Psoas muscle (tissue), 8 donors: ENCODE data around the gene SNCB. TPM values are rescaled to one million over a fixed set of nuclear protein-coding genes. Genes with fewer than 3 reads are reported as not detected.

Experiments used
- ATAC-seq, 4 donors: fragments of 200-7000 bp; cut with Tn5 transposase; one replicate each; pipeline ENCODE4 v1.9.1; 2020; ENCODE audit warnings: moderate library complexity in 3 of 4, mild to moderate bottlenecking in 2 of 4
- DNase-seq, 2 donors: peaks; one replicate each; pipeline ENCODE4 v3.0.0-alpha.2; 2020
- H3K27ac ChIP-seq: fragments of 200-600 bp; one replicate; pipeline ENCODE4 v1.8.0; 2022
- H3K27me3 ChIP-seq, 3 donors: fragments of 200-600 bp in 1 of 3; one replicate each; pipeline versions ENCODE4 v1.6.1 to v1.8.0; 2013 to 2022; ENCODE audit warnings: low read length in 2 of 3, mild to moderate bottlenecking in 2 of 3, moderate library complexity in 1 of 3; ENCODE audit not compliant: insufficient read depth in 3 of 3
- H3K36me3 ChIP-seq, 2 donors: fragments of 200-600 bp in 1 of 2; one replicate each; pipeline versions ENCODE4 v1.6.1 to v1.8.0; 2013 to 2022; ENCODE audit warnings: low read depth in 1 of 2, mild to moderate bottlenecking in 1 of 2, moderate library complexity in 1 of 2; ENCODE audit not compliant: insufficient read depth in 1 of 2
- H3K4me1 ChIP-seq: fragments of 200-600 bp; one replicate; pipeline ENCODE4 v1.8.0; 2022
- H3K4me3 ChIP-seq: fragments of 200-600 bp; one replicate; pipeline ENCODE4 v1.8.0; 2022; ENCODE audit warnings: mild to moderate bottlenecking
- H3K9me3 ChIP-seq: fragments of 200-600 bp; one replicate; pipeline ENCODE4 v1.8.0; 2022
- WGBS, 3 donors: extraction: QIAGEN DNeasy Blood & Tissue Kit; methylation state at CpG; one replicate each; pipeline versions ENCODE4 v1.1.6 to v1.1.7; 2013; 5-methylcytosine and 5-hydroxymethylcytosine counted together
- intact Hi-C, 2 donors: fragments of 100-400 bp; cut with DNase I; formaldehyde crosslinking; loops; one replicate each; pipeline versions ENCODE4 v1.11.0 to v1.14.2; 2022
- polyA plus RNA-seq, 3 donors: library from polyadenylated mRNA; stranded (reverse); fragments of 200-250 nt; gene quantifications; one replicate each; pipeline ENCODE4 v1.2.3, GENCODE V29; 2013
- total RNA-seq, 4 donors: library from RNA; stranded (reverse); fragmentation: NEBNext Ultra II Directional in 2 of 4; extraction: Animal tissue kit (Norgen Biotek cat#: 25700) in 2 of 4; gene quantifications; one replicate each; pipeline versions ENCODE4 v1.2.1 to v1.2.4, GENCODE V29; 2021 to 2023
- TF ChIP-seq, protein P1 (sequence below): fragments of 200-600 bp; IDR thresholded peaks from one replicate; pipeline ENCODE4 v1.8.0; 2022; ENCODE audit warnings: antibody characterized with exemption
- donor health status: healthy with polysubstance abuse.
- donor health status: DM: no; HTN: no; CAD: no; lungs with moderate emphysema.
- donor health status: Bipolar disorder and iron deficiency.
- donor health status: healthy.
- donor health status: DM: yes; HTN: yes; CAD: no.
- donor health status: DM: no; HTN: no; CAD: no.
- donor health status: DM: no; HTN: no; CAD: no.
- donor health status: DM: yes; HTN: yes; CAD: no.

SNCB gene
- total and polyA plus RNA-seq, 7 donors: 0.32 to 1.2 (median 0.42) TPM

DNA sequence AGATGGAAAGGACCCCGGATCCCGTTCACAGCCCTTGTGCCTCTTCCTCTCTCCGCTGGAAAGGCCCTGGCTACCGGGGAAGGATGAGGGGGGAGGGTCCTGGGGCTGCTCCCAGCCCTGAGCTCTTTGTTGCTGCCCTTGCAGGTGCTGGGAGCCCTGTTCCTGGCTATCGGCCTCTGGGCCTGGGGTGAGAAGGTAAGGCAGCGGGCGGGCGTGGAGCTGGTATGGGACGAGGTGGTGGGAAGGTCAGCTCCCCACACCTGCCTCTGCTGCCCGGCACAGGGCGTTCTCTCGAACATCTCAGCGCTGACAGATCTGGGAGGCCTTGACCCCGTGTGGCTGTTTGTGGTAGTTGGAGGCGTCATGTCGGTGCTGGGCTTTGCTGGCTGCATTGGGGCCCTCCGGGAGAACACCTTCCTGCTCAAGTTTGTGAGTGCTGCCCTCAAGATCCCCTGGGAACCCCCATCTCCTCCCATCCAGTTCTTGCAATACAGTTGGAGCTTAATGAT is 21.2 kb upstream of the SNCB start:
- TF ChIP-seq, protein P1, sequence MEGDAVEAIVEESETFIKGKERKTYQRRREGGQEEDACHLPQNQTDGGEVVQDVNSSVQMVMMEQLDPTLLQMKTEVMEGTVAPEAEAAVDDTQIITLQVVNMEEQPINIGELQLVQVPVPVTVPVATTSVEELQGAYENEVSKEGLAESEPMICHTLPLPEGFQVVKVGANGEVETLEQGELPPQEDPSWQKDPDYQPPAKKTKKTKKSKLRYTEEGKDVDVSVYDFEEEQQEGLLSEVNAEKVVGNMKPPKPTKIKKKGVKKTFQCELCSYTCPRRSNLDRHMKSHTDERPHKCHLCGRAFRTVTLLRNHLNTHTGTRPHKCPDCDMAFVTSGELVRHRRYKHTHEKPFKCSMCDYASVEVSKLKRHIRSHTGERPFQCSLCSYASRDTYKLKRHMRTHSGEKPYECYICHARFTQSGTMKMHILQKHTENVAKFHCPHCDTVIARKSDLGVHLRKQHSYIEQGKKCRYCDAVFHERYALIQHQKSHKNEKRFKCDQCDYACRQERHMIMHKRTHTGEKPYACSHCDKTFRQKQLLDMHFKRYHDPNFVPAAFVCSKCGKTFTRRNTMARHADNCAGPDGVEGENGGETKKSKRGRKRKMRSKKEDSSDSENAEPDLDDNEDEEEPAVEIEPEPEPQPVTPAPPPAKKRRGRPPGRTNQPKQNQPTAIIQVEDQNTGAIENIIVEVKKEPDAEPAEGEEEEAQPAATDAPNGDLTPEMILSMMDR: no peak
- H3K9me3 ChIP-seq: no peaks in the 10 kb centered on the region
- H3K4me3 ChIP-seq: no peak overlapping the region
- H3K27ac ChIP-seq: no peak overlapping the region
- intact Hi-C loops: no loop called here
- H3K4me1 ChIP-seq: peaks cover 11% of the 10 kb centered on the region
- ATAC-seq: no peak
- WGBS, 3 donors: 74 to 85% (median 80%) methylated on average over 17 of the region's 17 CpGs
- no peak for DNase-seq
- peaks cover 0 to 29% of the 10 kb centered on the region in 2 donors for H3K36me3 ChIP-seq
- H3K27me3 ChIP-seq: no peaks in the 10 kb centered on the region

DNA sequence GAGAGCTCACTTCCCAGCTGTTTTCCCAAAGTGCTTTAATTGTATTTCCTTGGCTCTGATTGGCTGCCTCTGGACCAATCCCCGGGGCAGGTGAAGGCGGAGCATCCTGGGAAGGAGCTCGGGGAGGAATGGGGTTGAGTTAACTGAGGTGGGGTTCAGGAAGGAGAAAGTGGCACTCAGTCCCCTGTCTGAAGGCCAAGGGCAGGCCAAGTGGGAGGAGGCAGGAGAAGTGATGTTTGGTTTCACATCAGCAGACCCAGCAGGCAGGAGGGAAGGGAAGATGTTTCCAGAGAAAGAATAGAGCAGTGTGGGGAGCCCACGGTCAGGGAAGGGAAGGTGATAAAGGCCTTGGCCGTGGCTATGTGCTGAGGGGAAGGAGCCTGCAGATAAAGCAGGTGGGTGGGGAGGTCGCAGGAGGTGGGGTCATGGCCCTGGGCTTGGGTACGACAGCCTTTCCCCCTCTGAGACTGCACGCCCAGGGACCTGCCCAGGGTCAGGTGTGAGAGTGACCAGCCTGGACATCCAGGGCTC is 20.1 kb upstream of the SNCB start:
- TF ChIP-seq, protein P1: no peak
- Histone ChIP-seq H3K27me3 (no peaks in the 10 kb centered on the region), H3K4me1 (peaks cover 11% of the 10 kb centered on the region), H3K9me3 (no peaks in the 10 kb centered on the region), H3K4me3 (no peak overlapping the region), H3K27ac (no peak overlapping the region), H3K36me3 (peaks cover 0 to 24% of the 10 kb centered on the region in 2 donors)
- 67 to 79% (median 73%) methylated on average over 8 of the region's 8 CpGs for WGBS, 3 donors
- no peak for DNase-seq
- no peak for ATAC-seq
- intact Hi-C loops: no loop called here

DNA sequence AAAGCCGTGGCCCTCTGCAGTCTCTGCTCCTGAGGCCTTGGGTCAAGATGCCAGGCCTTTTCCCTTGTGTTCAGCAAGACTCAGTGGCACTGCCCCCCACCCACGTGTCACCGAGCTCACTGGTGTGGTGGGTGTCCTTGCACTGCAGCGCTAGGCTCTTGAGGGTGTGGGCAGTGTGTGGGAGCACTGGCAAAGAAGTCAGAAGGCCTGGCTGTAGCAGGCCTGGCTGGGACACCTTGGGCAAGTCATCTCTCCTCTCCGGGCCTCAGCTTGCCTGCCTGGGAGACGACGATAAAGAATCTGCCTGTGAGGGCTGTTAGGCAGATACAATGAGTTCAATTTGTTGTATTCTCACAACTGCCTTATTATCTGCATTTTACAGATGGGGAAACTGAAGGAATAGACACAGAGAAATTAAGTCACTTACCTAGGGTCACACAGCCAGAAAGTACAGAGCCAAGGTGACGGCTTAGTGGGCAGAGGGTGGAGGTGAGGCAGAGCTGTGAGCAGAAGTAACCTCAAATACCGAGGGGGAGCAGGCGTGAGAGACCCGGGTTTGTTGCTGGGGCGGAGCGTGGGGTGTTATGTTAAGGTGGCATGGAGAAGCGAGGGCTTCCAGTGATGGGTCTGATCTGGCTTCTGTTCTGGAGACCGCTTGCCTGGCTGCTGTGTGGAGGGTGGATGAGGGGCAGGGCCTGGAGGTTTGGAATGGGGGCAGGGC is 18.3 kb upstream of the SNCB start:
- intact Hi-C loops: loop anchor here (5.0 kb wide), 2 partner anchors 36 to 76 kb away; partner anchors contain the start of gene GPRIN1 (in 1 of the 2)
- no peak overlapping the region for H3K27ac ChIP-seq
- H3K27me3 ChIP-seq: no peaks in the 10 kb centered on the region
- DNase-seq (no peak), ATAC-seq (no peak)
- 76 to 77% (median 77%) methylated on average over 15 of the region's 15 CpGs for WGBS, 3 donors
- H3K4me1 ChIP-seq: peaks cover 11% of the 10 kb centered on the region
- H3K4me3 ChIP-seq: peak overlapping the region; percentile 87
- no peaks in the 10 kb centered on the region for H3K9me3 ChIP-seq
- TF ChIP-seq, protein P1: no peak
- peaks cover 0 to 11% of the 10 kb centered on the region in 2 donors for H3K36me3 ChIP-seq

DNA sequence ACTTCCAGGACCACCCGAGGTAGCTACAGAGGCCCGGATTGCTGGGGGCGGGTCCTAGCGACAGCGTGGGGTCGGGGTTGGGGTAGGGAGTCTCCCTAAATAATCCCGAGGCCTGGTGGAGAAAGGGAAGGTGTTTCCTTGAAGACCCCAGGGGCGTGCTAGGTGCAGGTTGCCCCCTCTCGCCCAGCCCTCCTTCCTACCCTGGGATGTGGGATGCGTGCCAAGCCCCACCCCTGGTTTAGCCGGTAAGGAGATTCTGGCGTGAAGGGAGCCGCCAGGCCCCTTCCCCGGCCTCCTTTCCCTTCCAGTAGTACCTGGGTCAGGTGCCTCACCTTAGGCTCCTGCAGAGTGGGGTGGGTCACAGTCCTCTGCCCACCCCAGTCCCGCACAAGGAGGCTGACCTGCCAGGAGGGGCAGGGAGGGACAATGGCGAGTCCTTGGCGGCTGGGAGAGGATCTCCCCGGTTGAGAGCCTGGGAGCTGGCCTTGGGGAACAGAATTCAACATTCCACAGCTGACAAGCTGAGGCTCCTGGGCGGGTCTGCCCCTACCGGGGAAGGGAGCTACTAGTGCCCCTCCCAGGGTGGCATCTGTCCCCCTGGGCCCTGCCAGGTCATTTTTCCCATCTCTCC is 17.6 kb upstream of the SNCB start:
- ATAC-seq (no peak), DNase-seq (peak; percentile 59 to 74)
- Histone ChIP-seq H3K36me3 (peaks cover 0 to 5% of the 10 kb centered on the region in 2 donors), H3K4me1 (peaks cover 11% of the 10 kb centered on the region), H3K27me3 (no peaks in the 10 kb centered on the region), H3K9me3 (no peaks in the 10 kb centered on the region), H3K27ac (peak overlapping the region; percentile 80), H3K4me3 (peak overlapping the region; percentile 87)
- intact Hi-C loops: loop anchor here (2.0 to 5.0 kb wide), 3 partner anchors 36 to 76 kb away; partner anchors contain the start of gene GPRIN1 (in 1 of the 2)
- TF ChIP-seq, protein P1: no peak
- WGBS, 3 donors: 8 to 12% (median 12%) methylated on average over 17 to 20 of the region's 20 CpGs
